GM18907 (cell line): ENCODE results near the gene HNF4A.

Experiments
- ATAC-seq: cut with Tn5 transposase; IDR thresholded peaks from one replicate; pipeline ENCODE4 v1.9.1; 2021; ENCODE audit warnings: mild to moderate bottlenecking, moderate library complexity; ENCODE audit not compliant: unreplicated experiment

The HNF4A gene

GRCh38 chr20:44405257-44405656 is 49.8 kb downstream of the HNF4A start:
- no peak for ATAC-seq

- no peak for ATAC-seq
These were observed 50.5 kb downstream of the HNF4A start for GRCh38 chr20:44405785-44406571.

GRCh38 chr20:44406572-44407137 is 51.2 kb downstream of the HNF4A start:
- no peak for ATAC-seq

GRCh38 chr20:44407402-44408184 is 52.1 kb downstream of the HNF4A start:
- ATAC-seq, result no peak

- ATAC-seq, result no peak
These were observed 53.7 kb downstream of the HNF4A start for GRCh38 chr20:44409132-44409600.

GRCh38 chr20:44410583-44411019 is 55.1 kb downstream of the HNF4A start:
- no peak for ATAC-seq

- no peak for ATAC-seq
These were observed 55.7 kb downstream of the HNF4A start for GRCh38 chr20:44411020-44411756.

- no peak for ATAC-seq
These were observed 56.4 kb downstream of the HNF4A start for GRCh38 chr20:44411757-44412401.

- ATAC-seq, result no peak
These were observed 57.1 kb downstream of the HNF4A start for GRCh38 chr20:44412402-44413144.

GRCh38 chr20:44413575-44414345 is 58.3 kb downstream of the HNF4A start:
- no peak for ATAC-seq

GRCh38 chr20:44414346-44414714 is 58.8 kb downstream of the HNF4A start:
- no peak for ATAC-seq

- no peak for ATAC-seq
These were observed 59.3 kb downstream of the HNF4A start for GRCh38 chr20:44414808-44415207.

- ATAC-seq, result no peak
These were observed 60.6 kb downstream of the HNF4A start for GRCh38 chr20:44415833-44416715.

GRCh38 chr20:44418069-44418905 is 62.8 kb downstream of the HNF4A start:
- ATAC-seq, result no peak

GRCh38 chr20:44419131-44419844 is 63.8 kb downstream of the HNF4A start:
- no peak for ATAC-seq

GRCh38 chr20:44420497-44420896 is 65.0 kb downstream of the HNF4A start:
- ATAC-seq, result no peak

- no peak for ATAC-seq
These were observed 66.6 kb downstream of the HNF4A start for GRCh38 chr20:44422083-44422482.
